HCT116 (cell line): ENCODE results near the gene PXK. TPM values are rescaled to one million over a fixed set of nuclear protein-coding genes. Genes with fewer than 3 reads are reported as not detected.

ENCODE experiments used
- ATAC-seq: fragments of 200-7000 bp; cut with Tn5 transposase; 2 replicates; pipeline ENCODE4 v1.9.1; 2020; ENCODE audit warnings: mild to moderate bottlenecking, moderate library complexity
- BruUV-seq: library from RNA; stranded (reverse); fragments of 400-500 nt; replicated peaks from 2 replicates; lab custom pipeline; 2021; lab: Mats Ljungman, UMichigan
- CTCF ChIA-PET: fragments of 300-600 bp; sonication (Branson Sonifier 250); formaldehyde crosslinking; loops from one replicate; lab custom pipeline; 2021; ENCODE audit warnings: antibody characterized with exemption; lab: Charles Lee
- POLR2A ChIA-PET: fragments of 300-600, 350-600 bp; sonication (Branson Sonifier 250); formaldehyde crosslinking; loops from one replicate; lab custom pipeline; 2021; ENCODE audit warnings: antibody characterized with exemption; lab: Charles Lee
- RAD21 ChIA-PET, 2 experiments: fragments of 300-600 bp; sonication (Branson Sonifier 250); formaldehyde crosslinking; loops; one replicate each; lab custom pipeline; 2023; ENCODE audit warnings: low total read pairs in 2 of 2; ENCODE audit not compliant: uncharacterized antibody in 2 of 2, unreplicated experiment in 2 of 2, low non-redundant PET in 1 of 2; lab: Charles Lee
- DNase-seq: peaks from one replicate; pipeline ENCODE4 v3.0.0-alpha.2; 2010; ENCODE audit warnings: low read depth, low spot score
- H2AFZ ChIP-seq: fragments of 200-600 bp; shearing (Covaris generic), sonication (generic); 2 replicates; pipeline ENCODE4 v1.6.1; 2017; ENCODE audit warnings: low read depth, mixed run types, mixed read lengths, antibody characterized with exemption, low read length; ENCODE audit not compliant: poor library complexity, severe bottlenecking
- H3K27ac ChIP-seq: 2 replicates; pipeline ENCODE4 v1.5.1; 2012; ENCODE audit warnings: low read depth, low read length
- H3K27me3 ChIP-seq: fragments of 200-600 bp; sonication (generic); 2 replicates; pipeline ENCODE4 v1.6.1; 2016; ENCODE audit warnings: mixed run types, low read length, mixed read lengths; ENCODE audit not compliant: insufficient read depth
- H3K36me3 ChIP-seq, 2 experiments: fragments of 200-500 bp in 1 of 2; fragments of 200-600 bp in 1 of 2; sonication (Bioruptor generic) in 1 of 2; sonication (generic) in 1 of 2; 2 replicates each; pipeline versions ENCODE4 v1.5.1 to v1.6.1; 2014 to 2016; ENCODE audit warnings: low read length in 2 of 2, inconsistent platforms in 1 of 2, mixed read lengths in 1 of 2, mixed run types in 1 of 2; ENCODE audit not compliant: insufficient read depth in 2 of 2, control insufficient read depth in 1 of 2
- H3K4me1 ChIP-seq, 2 experiments: fragments of 200-600 bp in 1 of 2; sonication (generic) in 1 of 2; 2 replicates each; pipeline versions ENCODE4 v1.5.1 to v1.6.1; 2012 to 2017; ENCODE audit warnings: low read length in 2 of 2, inconsistent platforms in 1 of 2, mild to moderate bottlenecking in 1 of 2, mixed read lengths in 1 of 2, mixed run types in 1 of 2, moderate library complexity in 1 of 2; ENCODE audit not compliant: insufficient read depth in 2 of 2, control insufficient read depth in 1 of 2
- H3K4me2 ChIP-seq: fragments of 200-600 bp; sonication (generic); 2 replicates; pipeline ENCODE4 v1.6.1; 2017; ENCODE audit warnings: mixed run types, low read length, mixed read lengths
- H3K4me3 ChIP-seq, 2 experiments: fragments of 200-600 bp in 1 of 2; sonication (generic) in 1 of 2; replicated peaks in 1 of 2; 2 replicates each; pipeline ENCODE4 v1.5.1; 2011 to 2016; ENCODE audit warnings: low read length in 2 of 2, control low read depth in 1 of 2, low read depth in 1 of 2, mild to moderate bottlenecking in 1 of 2, mixed read lengths in 1 of 2, mixed run types in 1 of 2
- H3K79me2 ChIP-seq: fragments of 200-600 bp; sonication (generic); 2 replicates; pipeline ENCODE4 v1.6.1; 2017; ENCODE audit warnings: mild to moderate bottlenecking, mixed run types, low read length, moderate library complexity, mixed read lengths; ENCODE audit not compliant: insufficient read depth
- H3K9ac ChIP-seq: fragments of 200-600 bp; sonication (generic); 2 replicates; pipeline ENCODE4 v1.6.1; 2016; ENCODE audit warnings: low read length, mixed read lengths
- H3K9me2 ChIP-seq: fragments of 200-600 bp; sonication (generic), shearing (Covaris generic); 2 replicates; pipeline ENCODE4 v1.6.1; 2017; ENCODE audit warnings: mixed run types, mild to moderate bottlenecking, moderate library complexity; ENCODE audit not compliant: insufficient read depth
- H3K9me3 ChIP-seq, 2 experiments: fragments of 200-500 bp in 1 of 2; fragments of 200-600 bp in 1 of 2; sonication (Bioruptor generic) in 1 of 2; sonication (generic) in 1 of 2; 2 replicates each; pipeline ENCODE4 v1.6.1; 2014 to 2017; ENCODE audit warnings: low read length in 2 of 2, mixed read lengths in 2 of 2, inconsistent platforms in 1 of 2, low read depth in 1 of 2, mild to moderate bottlenecking in 1 of 2, mixed run types in 1 of 2, moderate library complexity in 1 of 2; ENCODE audit not compliant: control insufficient read depth in 1 of 2, insufficient read depth in 1 of 2
- H4K20me1 ChIP-seq: fragments of 200-600 bp; sonication (generic), shearing (Covaris generic); 2 replicates; pipeline ENCODE4 v1.6.1; 2017; ENCODE audit warnings: mixed run types, mild to moderate bottlenecking, moderate library complexity; ENCODE audit not compliant: insufficient read depth
- CBX3 ChIP-seq: IDR thresholded peaks from 2 replicates; pipeline ENCODE4 v1.6.1; 2012; ENCODE audit warnings: low read depth
- CEBPB ChIP-seq: IDR thresholded peaks from 2 replicates; pipeline ENCODE4 v1.6.1; 2012; ENCODE audit warnings: low read depth
- CTCF ChIP-seq, 3 experiments: fragments of 200-600 bp in 1 of 3; sonication (generic) in 1 of 3; IDR thresholded peaks in 2 of 3; conservative IDR thresholded peaks in 1 of 3; 2 replicates each; pipeline ENCODE4 v1.5.1; 2012 to 2017; ENCODE audit warnings: low read depth in 2 of 3, low read length in 2 of 3, antibody characterized with exemption in 1 of 3, borderline replicate concordance in 1 of 3, control low read depth in 1 of 3, mild to moderate bottlenecking in 1 of 3, mixed read lengths in 1 of 3, mixed run types in 1 of 3, moderate library complexity in 1 of 3; ENCODE audit not compliant: insufficient read depth in 1 of 3
- EGR1 ChIP-seq: IDR thresholded peaks from 2 replicates; pipeline ENCODE4 v1.6.1; 2012; ENCODE audit warnings: low read depth
- EZH2 ChIP-seq: fragments of 200-600 bp; sonication (generic); IDR thresholded peaks from 2 replicates; pipeline ENCODE4 v1.6.1; 2017; ENCODE audit warnings: antibody characterized with exemption, mixed run types
- FOSL1 ChIP-seq: IDR thresholded peaks from 2 replicates; pipeline ENCODE4 v1.6.1; 2012; ENCODE audit warnings: low read depth
- JUND ChIP-seq: IDR thresholded peaks from 2 replicates; pipeline ENCODE4 v1.6.1; 2012
- MAX ChIP-seq: IDR thresholded peaks from 2 replicates; pipeline ENCODE4 v1.6.1; 2012
- POLR2A ChIP-seq: IDR thresholded peaks from 2 replicates; pipeline ENCODE4 v1.7.0; 2011; ENCODE audit warnings: borderline replicate concordance; ENCODE audit not compliant: insufficient read depth, insufficient read length; ENCODE audit errors: extremely low read depth
- RAD21 ChIP-seq: IDR thresholded peaks from 2 replicates; pipeline ENCODE4 v1.6.1; 2012; ENCODE audit warnings: low read depth, mild to moderate bottlenecking
- SP1 ChIP-seq: IDR thresholded peaks from 2 replicates; pipeline ENCODE4 v1.6.1; 2012; ENCODE audit warnings: low read depth
- SRF ChIP-seq: IDR thresholded peaks from 2 replicates; pipeline ENCODE4 v1.6.1; 2012; ENCODE audit warnings: low read depth
- TCF7L2 ChIP-seq: IDR thresholded peaks from 2 replicates; pipeline ENCODE4 v1.7.0; 2011; ENCODE audit warnings: borderline replicate concordance, inconsistent platforms; ENCODE audit not compliant: insufficient read depth, insufficient read length; ENCODE audit errors: extremely low read depth
- ZFX ChIP-seq: fragments of 450-650 bp; IDR thresholded peaks from 2 replicates; pipeline ENCODE4 v1.6.1; 2017
- ZNF274 ChIP-seq: fragments of 200-500 bp; sonication (Bioruptor generic); IDR thresholded peaks from 2 replicates; pipeline ENCODE4 v1.6.1; 2014; ENCODE audit warnings: mild to moderate bottlenecking, low read depth, low read length, inconsistent platforms
- intact Hi-C: fragments of 100-400 bp; cut with micrococcal nuclease; formaldehyde crosslinking; loops from 2 replicates; pipeline ENCODE4 v1.10.0; 2022
- total RNA-seq: library from RNA; stranded (reverse); gene quantifications from one replicate; pipeline ENCODE4 v1.2.1, GENCODE V29; 2021; ENCODE audit not compliant: unreplicated experiment
- TF ChIP-seq, protein P1 (sequence below): IDR thresholded peaks from 2 replicates; pipeline ENCODE4 v1.6.1; 2011; ENCODE audit warnings: mild to moderate bottlenecking, low read length, moderate library complexity; ENCODE audit not compliant: insufficient replicate concordance; ENCODE audit errors: extremely low read depth
- TF ChIP-seq, protein P2 (sequence below): IDR thresholded peaks from 2 replicates; pipeline ENCODE4 v1.6.1; 2012

PXK gene
- total RNA-seq, 1 experiment from 2014 or later = 10.2 TPM

- H3K36me3 ChIP-seq = no peaks in the 10 kb centered on the region
- no peak overlapping the region for H3K27ac ChIP-seq
- RAD21 ChIA-PET = no interaction called here
- H3K9me2 ChIP-seq = no peaks in the 10 kb centered on the region
- H3K79me2 ChIP-seq = no peaks in the 10 kb centered on the region
- no peak overlapping the region for H2AFZ ChIP-seq
- DNase-seq = no peak
- CTCF ChIA-PET = no interaction called here
- no peaks in the 10 kb centered on the region for H3K9me3 ChIP-seq
- no peaks in the 10 kb centered on the region for H3K27me3 ChIP-seq
- no peaks in the 10 kb centered on the region for H3K4me1 ChIP-seq
- POLR2A ChIA-PET = no interaction called here
- no TSS peak for BruUV-seq
- H3K4me2 ChIP-seq = no peak overlapping the region
- H4K20me1 ChIP-seq = no peaks in the 10 kb centered on the region
- no peak overlapping the region for H3K9ac ChIP-seq
- TF ChIP-seq ZFX (no peak), CBX3 (no peak), EGR1 (no peak), FOSL1 (no peak), TCF7L2 (no peak), MAX (no peak), ZNF274 (no peak), SP1 (no peak), POLR2A (no peak), JUND (no peak), EZH2 (no peak), CTCF (IDR thresholded peaks at IDR 0.05 in 2 of 3, conservative IDR thresholded peaks at IDR 0.05 in 1 of 3; ENCODE audit: borderline replicate concordance in 1 of 3, insufficient read depth in 1 of 3, low read depth in 2 of 3, low read length in 2 of 3) (no peak), CEBPB (no peak), RAD21 (no peak), SRF (no peak)
- TF ChIP-seq, protein P1, sequence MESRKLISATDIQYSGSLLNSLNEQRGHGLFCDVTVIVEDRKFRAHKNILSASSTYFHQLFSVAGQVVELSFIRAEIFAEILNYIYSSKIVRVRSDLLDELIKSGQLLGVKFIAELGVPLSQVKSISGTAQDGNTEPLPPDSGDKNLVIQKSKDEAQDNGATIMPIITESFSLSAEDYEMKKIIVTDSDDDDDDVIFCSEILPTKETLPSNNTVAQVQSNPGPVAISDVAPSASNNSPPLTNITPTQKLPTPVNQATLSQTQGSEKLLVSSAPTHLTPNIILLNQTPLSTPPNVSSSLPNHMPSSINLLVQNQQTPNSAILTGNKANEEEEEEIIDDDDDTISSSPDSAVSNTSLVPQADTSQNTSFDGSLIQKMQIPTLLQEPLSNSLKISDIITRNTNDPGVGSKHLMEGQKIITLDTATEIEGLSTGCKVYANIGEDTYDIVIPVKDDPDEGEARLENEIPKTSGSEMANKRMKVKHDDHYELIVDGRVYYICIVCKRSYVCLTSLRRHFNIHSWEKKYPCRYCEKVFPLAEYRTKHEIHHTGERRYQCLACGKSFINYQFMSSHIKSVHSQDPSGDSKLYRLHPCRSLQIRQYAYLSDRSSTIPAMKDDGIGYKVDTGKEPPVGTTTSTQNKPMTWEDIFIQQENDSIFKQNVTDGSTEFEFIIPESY = no peak
- TF ChIP-seq, protein P2, sequence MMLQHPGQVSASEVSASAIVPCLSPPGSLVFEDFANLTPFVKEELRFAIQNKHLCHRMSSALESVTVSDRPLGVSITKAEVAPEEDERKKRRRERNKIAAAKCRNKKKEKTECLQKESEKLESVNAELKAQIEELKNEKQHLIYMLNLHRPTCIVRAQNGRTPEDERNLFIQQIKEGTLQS = no peak
- ATAC-seq = no peak
- intact Hi-C loops = no loop called here
- no peak overlapping the region for H3K4me3 ChIP-seq
Observed at GRCh38 chr3:58341376-58341775, 8.7 kb downstream of the PXK start.
